Type B pancreatic cell (in vitro differentiated cells): ENCODE data around the gene CEP83. TPM values are rescaled to one million over a fixed set of nuclear protein-coding genes. Genes with fewer than 3 reads are reported as not detected.

ENCODE experiments used
- DNase-seq: peaks from one replicate; pipeline ENCODE4 v3.0.0; 2021; ENCODE audit warnings: mixed read lengths; ENCODE audit not compliant: unreplicated experiment; ENCODE audit errors: extremely low spot score
- H3K27ac Mint-ChIP-seq: 2 replicates; pipeline ENCODE4 v1.8.0; 2021; ENCODE audit warnings: mild to moderate bottlenecking, mixed read lengths
- H3K27me3 Mint-ChIP-seq: 2 replicates; pipeline ENCODE4 v1.8.0; 2021; ENCODE audit warnings: mixed read lengths
- H3K36me3 Mint-ChIP-seq: 2 replicates; pipeline ENCODE4 v1.8.0; 2021; ENCODE audit warnings: mixed read lengths
- H3K4me1 Mint-ChIP-seq: one replicate; pipeline ENCODE4 v1.8.0; 2021; ENCODE audit warnings: mixed read lengths; ENCODE audit not compliant: unreplicated experiment
- H3K4me3 Mint-ChIP-seq: 2 replicates; pipeline ENCODE4 v1.8.0; 2021; ENCODE audit warnings: mild to moderate bottlenecking, mixed read lengths
- H3K9me3 Mint-ChIP-seq: 2 replicates; pipeline ENCODE4 v1.8.0; 2021; ENCODE audit warnings: mixed read lengths
- total RNA-seq: library from RNA; stranded (reverse); gene quantifications from 2 replicates; pipeline ENCODE4 v1.2.1, GENCODE V29; 2021; ENCODE audit warnings: low replicate concordance
- TF ChIP-seq, protein P1 (sequence below): fragments of 200-600 bp; sonication (generic); conservative IDR thresholded peaks from 2 replicates; pipeline ENCODE4 v1.5.0; 2021; ENCODE audit warnings: antibody characterized with exemption, mild to moderate bottlenecking

Gene CEP83
- total RNA-seq, 1 donor from 2014 or later, result 22.1 TPM

GRCh38 chr12:94284046-94284445 is 175.6 kb downstream of the CEP83 start:
- no peak overlapping the region for H3K27ac Mint-ChIP-seq
- peaks cover 27% of the 10 kb centered on the region for H3K4me1 Mint-ChIP-seq
- DNase-seq, result no peak
- H3K9me3 Mint-ChIP-seq, result no peaks in the 10 kb centered on the region
- H3K36me3 Mint-ChIP-seq, result no peaks in the 10 kb centered on the region
- TF ChIP-seq, protein P1, sequence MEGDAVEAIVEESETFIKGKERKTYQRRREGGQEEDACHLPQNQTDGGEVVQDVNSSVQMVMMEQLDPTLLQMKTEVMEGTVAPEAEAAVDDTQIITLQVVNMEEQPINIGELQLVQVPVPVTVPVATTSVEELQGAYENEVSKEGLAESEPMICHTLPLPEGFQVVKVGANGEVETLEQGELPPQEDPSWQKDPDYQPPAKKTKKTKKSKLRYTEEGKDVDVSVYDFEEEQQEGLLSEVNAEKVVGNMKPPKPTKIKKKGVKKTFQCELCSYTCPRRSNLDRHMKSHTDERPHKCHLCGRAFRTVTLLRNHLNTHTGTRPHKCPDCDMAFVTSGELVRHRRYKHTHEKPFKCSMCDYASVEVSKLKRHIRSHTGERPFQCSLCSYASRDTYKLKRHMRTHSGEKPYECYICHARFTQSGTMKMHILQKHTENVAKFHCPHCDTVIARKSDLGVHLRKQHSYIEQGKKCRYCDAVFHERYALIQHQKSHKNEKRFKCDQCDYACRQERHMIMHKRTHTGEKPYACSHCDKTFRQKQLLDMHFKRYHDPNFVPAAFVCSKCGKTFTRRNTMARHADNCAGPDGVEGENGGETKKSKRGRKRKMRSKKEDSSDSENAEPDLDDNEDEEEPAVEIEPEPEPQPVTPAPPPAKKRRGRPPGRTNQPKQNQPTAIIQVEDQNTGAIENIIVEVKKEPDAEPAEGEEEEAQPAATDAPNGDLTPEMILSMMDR, result no peak
- no peak overlapping the region for H3K4me3 Mint-ChIP-seq
- peaks cover 32% of the 10 kb centered on the region for H3K27me3 Mint-ChIP-seq

GRCh38 chr12:94282675-94283074 is 177.0 kb downstream of the CEP83 start:
- no peaks in the 10 kb centered on the region for H3K9me3 Mint-ChIP-seq
- no peak overlapping the region for H3K4me3 Mint-ChIP-seq
- H3K27ac Mint-ChIP-seq, result no peak overlapping the region
- H3K27me3 Mint-ChIP-seq, result peaks cover 28% of the 10 kb centered on the region
- H3K36me3 Mint-ChIP-seq, result no peaks in the 10 kb centered on the region
- no peak for DNase-seq
- TF ChIP-seq, protein P1, result no peak
- peaks cover 21% of the 10 kb centered on the region for H3K4me1 Mint-ChIP-seq

GRCh38 chr12:94280063-94280462 is 179.6 kb downstream of the CEP83 start:
- Mint-ChIP-seq H3K27ac (no peak overlapping the region), H3K4me3 (no peak overlapping the region), H3K9me3 (no peaks in the 10 kb centered on the region), H3K4me1 (peaks cover 5% of the 10 kb centered on the region), H3K36me3 (no peaks in the 10 kb centered on the region), H3K27me3 (peaks cover 24% of the 10 kb centered on the region)
- DNase-seq, result no peak
- TF ChIP-seq, protein P1, result no peak

GRCh38 chr12:94277426-94278000 is 182.2 kb downstream of the CEP83 start:
- DNase-seq, result peak; percentile 11
- Mint-ChIP-seq H3K9me3 (no peaks in the 10 kb centered on the region), H3K4me3 (no peak overlapping the region), H3K27me3 (peaks cover 8% of the 10 kb centered on the region), H3K4me1 (peaks cover 5% of the 10 kb centered on the region), H3K36me3 (no peaks in the 10 kb centered on the region), H3K27ac (no peak overlapping the region)
- TF ChIP-seq, protein P1, result no peak

GRCh38 chr12:94276725-94277124 is 182.9 kb downstream of the CEP83 start:
- Mint-ChIP-seq H3K4me1 (peaks cover 5% of the 10 kb centered on the region), H3K27ac (no peak overlapping the region), H3K9me3 (no peaks in the 10 kb centered on the region), H3K36me3 (no peaks in the 10 kb centered on the region), H3K4me3 (no peak overlapping the region), H3K27me3 (peaks cover 2% of the 10 kb centered on the region)
- DNase-seq, result no peak
- TF ChIP-seq, protein P1, result no peak

DNA sequence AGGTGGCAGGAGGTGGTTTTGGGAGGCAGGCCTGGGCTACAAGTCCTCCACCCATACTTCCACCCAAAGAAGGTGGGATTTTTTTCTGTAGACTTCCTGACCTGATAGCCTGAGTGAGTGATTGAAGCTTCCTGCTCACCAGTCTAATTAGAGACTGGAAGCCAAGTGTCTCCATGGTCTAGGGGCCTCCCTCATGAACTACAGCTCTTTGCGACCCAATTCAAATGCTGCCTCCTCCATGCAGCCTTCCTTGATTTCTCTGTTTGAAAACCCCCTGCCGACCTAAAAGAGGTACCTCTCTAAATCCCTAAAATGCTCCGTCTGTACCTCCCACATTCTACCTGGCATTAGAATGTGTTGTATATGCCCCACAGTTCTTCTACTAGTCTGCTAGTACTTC is 186.4 kb downstream of the CEP83 start:
- Mint-ChIP-seq H3K9me3 (no peaks in the 10 kb centered on the region), H3K4me1 (peaks cover 2% of the 10 kb centered on the region), H3K27me3 (peaks cover 7% of the 10 kb centered on the region), H3K27ac (no peak overlapping the region), H3K36me3 (no peaks in the 10 kb centered on the region), H3K4me3 (no peak overlapping the region)
- TF ChIP-seq, protein P1, result no peak
- DNase-seq, result no peak
